Gastrocnemius medialis (tissue), 4 donors: ENCODE measurements around the gene DDX11. TPM values are rescaled to one million over a fixed set of nuclear protein-coding genes. Genes with fewer than 3 reads are reported as not detected.
A peak's percentile ranks its signal among the peaks of the same experiment; 100 is the strongest.
"Not testable (repeated sequence)": the region's sequence is repeated elsewhere in the genome, so short reads cannot be mapped to it uniquely, and the experiment has no call there.

Experiments
- ATAC-seq, 2 donors: fragments of 150-250 bp; one replicate each; pipeline ENCODE4 v1.9.1; 2016
- DNase-seq, 2 donors: peaks; one replicate each; pipeline ENCODE4 v3.0.0-alpha.2; 2019
- H3K27ac ChIP-seq, 4 donors: fragments of 200-600 bp; sonication (generic); 1 replicate in 1 of 4; 2 replicates in 3 of 4; pipeline ENCODE4 v1.5.1; 2016 to 2018; ENCODE audit warnings: mild to moderate bottlenecking in 2 of 4, moderate library complexity in 1 of 4
- H3K27me3 ChIP-seq, 3 donors: fragments of 200-600 bp; sonication (generic) in 2 of 3; 1 replicate in 1 of 3; 2 replicates in 2 of 3; pipeline versions ENCODE4 v1.5.1 to v1.6.0; 2016 to 2019; ENCODE audit warnings: mild to moderate bottlenecking in 1 of 3, moderate library complexity in 1 of 3
- H3K36me3 ChIP-seq, 2 donors: fragments of 200-600 bp; sonication (generic) in 1 of 2; one replicate each; pipeline ENCODE4 v1.5.1; 2017 to 2018
- H3K4me1 ChIP-seq, 2 donors: fragments of 200-600 bp; sonication (generic) in 1 of 2; one replicate each; pipeline ENCODE4 v1.5.1; 2016 to 2017; ENCODE audit warnings: mild to moderate bottlenecking in 2 of 2
- H3K4me3 ChIP-seq, 4 donors: fragments of 200-600 bp; sonication (generic) in 3 of 4; 1 replicate in 1 of 4; 2 replicates in 3 of 4; pipeline ENCODE4 v1.5.1; 2016 to 2019; ENCODE audit warnings: mild to moderate bottlenecking in 2 of 4
- H3K9me3 ChIP-seq, 3 donors: fragments of 200-600 bp; sonication (generic) in 2 of 3; 1 replicate in 1 of 3; 2 replicates in 2 of 3; pipeline ENCODE4 v1.5.1; 2016 to 2019
- CTCF ChIP-seq, 5 experiments: fragments of 450-650 bp in 3 of 5; fragments of 200-600 bp in 2 of 5; sonication (generic) in 2 of 5; IDR thresholded peaks in 4 of 5; conservative IDR thresholded peaks in 1 of 5; 1 replicate in 4 of 5; 2 replicates in 1 of 5; pipeline ENCODE4 v1.5.1; 2016 to 2019; ENCODE audit warnings: antibody characterized with exemption in 5 of 5, mild to moderate bottlenecking in 3 of 5, moderate library complexity in 3 of 5
- POLR2A ChIP-seq, 2 donors: fragments of 450-650 bp; IDR thresholded peaks; one replicate each; pipeline ENCODE4 v1.6.1; 2017; ENCODE audit warnings: antibody characterized with exemption in 2 of 2, mild to moderate bottlenecking in 2 of 2, moderate library complexity in 2 of 2
- in situ Hi-C, 4 donors: fragments of 200-750 bp; cut with MboI; loops; one replicate each; pipeline versions ENCODE4 v1.15.0 to v1.8.0; 2017; ENCODE audit warnings: low sequenced_read_pairs in 4 of 4
- intact Hi-C: fragments of 100-400 bp; cut with DNase I; formaldehyde crosslinking; loops from one replicate; pipeline ENCODE4 v1.15.1; 2023; ENCODE audit warnings: low total_unique reads
- total RNA-seq, 4 donors: library from RNA; depleted of rRNA; stranded (reverse); fragments of >200 nt; gene quantifications; one replicate each; pipeline versions ENCODE4 v1.1.0 to v1.2.3, GENCODE V29; 2016

DDX11 gene
- total RNA-seq, 4 donors from 2014 or later: 5.1 to 29.8 (median 13.3) TPM

DNA sequence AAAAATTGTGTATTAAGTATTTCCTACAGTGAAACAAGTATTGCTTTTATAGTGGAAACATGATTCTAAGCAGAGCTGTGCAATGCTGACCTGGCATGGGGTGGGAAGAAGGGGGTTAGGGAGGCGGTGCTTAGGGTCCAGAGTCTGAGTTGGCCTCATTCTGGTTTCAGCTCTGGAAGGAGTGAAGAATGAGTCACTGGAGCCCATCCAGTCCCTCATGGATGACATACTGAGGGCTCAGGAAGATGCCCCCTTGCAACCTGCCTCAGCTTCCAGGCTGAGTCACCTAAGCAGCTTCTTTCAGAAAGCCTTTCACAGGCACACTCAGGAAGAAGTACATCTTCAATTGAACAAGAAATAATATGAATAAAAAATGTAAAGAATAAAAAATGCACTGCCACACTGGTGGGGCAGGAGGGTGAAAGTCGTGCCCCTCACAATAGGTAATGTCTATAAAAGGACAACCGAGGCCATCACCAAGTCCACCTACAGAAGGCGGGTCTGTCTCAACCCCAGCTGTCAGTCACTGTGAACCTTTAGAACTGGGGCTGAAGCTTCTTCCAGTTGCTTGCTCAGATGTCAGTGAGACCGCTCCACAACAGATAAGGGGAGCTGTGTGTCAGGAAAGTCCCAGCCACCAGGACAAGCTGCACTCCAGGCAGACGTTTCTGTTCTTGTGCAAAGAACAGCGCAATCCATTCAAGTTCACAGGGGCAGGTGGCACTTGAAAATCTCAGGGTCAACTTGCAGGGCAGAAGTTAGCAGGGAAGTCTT, 20.8 kb upstream of the DDX11 start:
- H3K36me3 ChIP-seq, intact Hi-C loops, H3K27me3 ChIP-seq, ATAC-seq, in situ Hi-C loops, H3K4me1 ChIP-seq, H3K27ac ChIP-seq, H3K4me3 ChIP-seq, DNase-seq, H3K9me3 ChIP-seq: not testable (repeated sequence)

DNA sequence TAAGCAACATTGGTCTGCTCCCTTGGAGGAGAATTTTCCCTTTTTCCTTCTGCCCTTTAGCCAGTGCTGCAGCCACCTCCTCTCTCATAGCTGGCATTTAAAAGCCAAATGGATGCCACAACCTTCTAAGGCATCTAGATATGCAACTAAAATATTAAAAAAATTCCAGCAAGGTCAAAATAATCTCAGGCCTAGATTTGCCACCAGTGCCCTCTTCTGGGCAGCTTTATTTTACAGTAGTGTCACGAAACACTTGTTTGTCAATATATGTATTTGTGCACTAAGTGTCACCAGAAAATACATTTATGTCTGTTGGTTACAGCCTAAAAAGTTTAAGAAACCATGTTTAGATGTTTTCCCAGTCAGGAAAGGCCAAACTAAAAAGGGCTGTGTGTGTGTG, 19.7 kb upstream of the DDX11 start:
- intact Hi-C loops, H3K9me3 ChIP-seq, in situ Hi-C loops, ATAC-seq, DNase-seq, H3K27me3 ChIP-seq, H3K4me1 ChIP-seq, H3K4me3 ChIP-seq, H3K36me3 ChIP-seq, H3K27ac ChIP-seq: not testable (repeated sequence)

GRCh38 chr12:31057671-31058070, 16.0 kb upstream of the DDX11 start:
- H3K4me3 ChIP-seq: no peak overlapping the region
- in situ Hi-C loops (no loop called here), intact Hi-C loops (no loop called here)
- ATAC-seq: no peak
- no peaks in the 10 kb centered on the region for H3K36me3 ChIP-seq
- H3K27ac ChIP-seq: no peak overlapping the region
- no peak for TF ChIP-seq POLR2A (IDR thresholded peaks at IDR 0.05)
- no peak for TF ChIP-seq CTCF (IDR thresholded peaks at IDR 0.05 in 4 of 5, conservative IDR thresholded peaks at IDR 0.05 in 1 of 5)
- no peak for DNase-seq
- H3K9me3 ChIP-seq: no peaks in the 10 kb centered on the region
- no peaks in the 10 kb centered on the region for H3K4me1 ChIP-seq
- H3K27me3 ChIP-seq: no peaks in the 10 kb centered on the region

DNA sequence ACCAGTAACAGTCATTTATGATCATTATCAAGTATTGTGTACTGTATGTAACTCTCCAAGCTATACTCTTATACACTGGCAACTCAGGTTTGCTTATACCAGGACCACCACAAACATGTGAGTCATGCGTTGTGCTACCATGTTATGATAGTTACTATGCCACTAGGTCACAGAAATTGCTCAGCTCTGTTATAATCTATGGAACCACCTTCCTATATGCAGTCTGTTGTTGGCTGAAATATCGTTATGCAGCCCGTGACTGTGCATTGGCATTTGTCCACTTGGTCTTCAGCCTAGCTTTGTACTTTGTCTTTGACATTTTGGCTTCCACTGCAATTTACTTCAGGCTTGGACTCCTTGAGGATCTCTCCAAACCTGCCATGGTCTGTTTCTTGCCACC, 7.5 kb upstream of the DDX11 start:
- H3K27me3 ChIP-seq, H3K4me3 ChIP-seq, H3K9me3 ChIP-seq, intact Hi-C loops, H3K4me1 ChIP-seq, ATAC-seq, DNase-seq, H3K27ac ChIP-seq, in situ Hi-C loops, H3K36me3 ChIP-seq: not testable (repeated sequence)

DNA sequence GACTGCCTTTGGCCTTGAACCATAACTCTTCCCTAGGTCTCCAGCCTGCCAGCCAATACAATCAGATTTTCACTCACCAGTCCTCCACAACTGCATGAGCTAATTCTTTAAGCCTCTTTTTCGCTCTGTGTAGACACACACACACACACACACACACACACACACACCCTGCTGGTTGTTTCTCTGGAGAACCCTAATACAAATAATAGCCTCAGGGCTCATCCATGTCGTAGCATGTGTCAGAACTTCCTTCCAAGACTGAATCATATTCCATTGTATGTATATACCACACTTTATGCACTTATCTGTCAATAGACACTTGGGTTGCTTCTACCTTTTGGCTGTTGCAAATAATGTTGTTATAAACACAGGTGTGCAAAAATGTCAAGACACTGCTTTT, 6.0 kb upstream of the DDX11 start:
- DNase-seq, in situ Hi-C loops, H3K4me1 ChIP-seq, H3K4me3 ChIP-seq, intact Hi-C loops, H3K36me3 ChIP-seq, H3K27me3 ChIP-seq, H3K27ac ChIP-seq, H3K9me3 ChIP-seq, ATAC-seq: not testable (repeated sequence)

DNA sequence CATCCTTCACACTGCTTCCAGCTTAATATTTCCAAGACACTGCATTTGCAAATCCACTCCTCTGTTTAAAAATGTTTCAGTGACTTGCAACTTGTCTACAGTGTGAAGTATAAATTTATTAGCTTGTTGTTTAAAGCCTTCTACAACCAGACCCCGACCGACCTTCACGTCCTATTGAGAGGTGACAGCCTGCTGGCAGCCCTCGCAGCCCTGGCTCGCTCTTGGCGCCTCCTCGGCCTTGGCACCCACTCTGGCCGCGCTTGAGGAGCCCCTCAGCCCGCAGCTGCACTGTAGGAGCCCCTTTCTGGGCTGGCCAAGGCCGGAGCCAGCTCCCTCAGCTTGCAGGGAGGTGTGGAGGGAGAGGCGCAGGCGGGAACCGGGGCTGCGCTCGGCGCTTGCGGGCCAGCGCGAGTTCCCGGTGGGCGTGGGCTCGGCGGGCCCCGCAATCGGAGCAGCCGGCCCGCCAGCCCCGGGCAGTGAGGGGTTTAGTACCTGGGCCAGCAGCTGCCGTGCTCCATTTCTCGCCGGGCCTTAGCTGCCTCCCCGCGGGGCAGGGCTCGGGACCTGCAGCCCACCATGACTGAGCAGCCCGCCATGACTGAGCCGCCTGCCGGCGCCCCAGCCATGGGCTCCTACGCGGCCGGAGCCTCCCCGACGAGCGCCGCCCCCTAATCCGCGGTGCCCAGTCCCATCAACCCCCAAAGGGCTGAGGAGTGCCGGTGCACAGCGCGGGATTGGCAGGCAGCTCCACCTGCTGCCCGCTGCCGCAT, 2.5 kb upstream of the DDX11 start:
- in situ Hi-C loops, H3K27me3 ChIP-seq, ATAC-seq, H3K9me3 ChIP-seq, H3K36me3 ChIP-seq, H3K4me1 ChIP-seq, DNase-seq, H3K27ac ChIP-seq, H3K4me3 ChIP-seq: not testable (repeated sequence)
- intact Hi-C loops: loop anchor here (10.0 kb wide), 1 partner anchor 376 kb away; the partner anchor contains the start of gene IPO8

- H3K4me1 ChIP-seq, DNase-seq, H3K9me3 ChIP-seq, in situ Hi-C loops, H3K27ac ChIP-seq, H3K27me3 ChIP-seq, ATAC-seq, H3K36me3 ChIP-seq: not testable (repeated sequence)
- peak overlapping the region; percentile 72 to 93 (median 76) for H3K4me3 ChIP-seq
- intact Hi-C loops: loop anchor here (10.0 kb wide), 1 partner anchor 378 kb away; the partner anchor contains the start of gene IPO8
Observed at GRCh38 chr12:31072962-31073361, 698 bp upstream of the DDX11 start.
